Lower leg skin (tissue), 4 donors: ENCODE results near the gene DMD. TPM values are rescaled to one million over a fixed set of nuclear protein-coding genes. Genes with fewer than 3 reads are reported as not detected.
"Not testable (repeated sequence)": the region's sequence is repeated elsewhere in the genome, so short reads cannot be mapped to it uniquely, and the experiment has no call there.

ENCODE experiments used
- DNase-seq, 2 donors: peaks; one replicate each; pipeline ENCODE4 v3.0.0-alpha.2; 2019; ENCODE audit warnings: low spot score in 2 of 2
- H3K4me3 ChIP-seq: fragments of 200-600 bp; sonication (generic); 2 replicates; pipeline ENCODE4 v1.5.1; 2017; ENCODE audit warnings: mild to moderate bottlenecking, low read depth; ENCODE audit not compliant: poor library complexity, severe bottlenecking
- POLR2A ChIP-seq, 2 donors: fragments of 450-650 bp; IDR thresholded peaks; one replicate each; pipeline ENCODE4 v1.6.1; 2016 to 2017; ENCODE audit warnings: antibody characterized with exemption in 2 of 2, mild to moderate bottlenecking in 1 of 2, moderate library complexity in 1 of 2
- WGBS, 2 donors: methylation state at CpG; one replicate each; pipeline ENCODE4 v1.1.5; 2018; 5-methylcytosine and 5-hydroxymethylcytosine counted together
- intact Hi-C: fragments of 100-400 bp; cut with DNase I; formaldehyde crosslinking; loops from one replicate; pipeline ENCODE4 v1.15.0; 2023; ENCODE audit warnings: low total_unique reads
- total RNA-seq, 4 donors: library from RNA; depleted of rRNA; stranded (reverse); fragments of >200 nt; gene quantifications; one replicate each; pipeline ENCODE4 v1.1.0, GENCODE V29; 2016
- TF ChIP-seq, protein P1 (sequence below), 3 donors: fragments of 450-650 bp; IDR thresholded peaks; one replicate each; pipeline ENCODE4 v1.5.1; 2016; ENCODE audit warnings: antibody characterized with exemption in 3 of 3, mild to moderate bottlenecking in 3 of 3, moderate library complexity in 2 of 3

Gene DMD
- total RNA-seq, 4 donors from 2014 or later = 23.0 to 27.5 (median 26.7) TPM

DNA sequence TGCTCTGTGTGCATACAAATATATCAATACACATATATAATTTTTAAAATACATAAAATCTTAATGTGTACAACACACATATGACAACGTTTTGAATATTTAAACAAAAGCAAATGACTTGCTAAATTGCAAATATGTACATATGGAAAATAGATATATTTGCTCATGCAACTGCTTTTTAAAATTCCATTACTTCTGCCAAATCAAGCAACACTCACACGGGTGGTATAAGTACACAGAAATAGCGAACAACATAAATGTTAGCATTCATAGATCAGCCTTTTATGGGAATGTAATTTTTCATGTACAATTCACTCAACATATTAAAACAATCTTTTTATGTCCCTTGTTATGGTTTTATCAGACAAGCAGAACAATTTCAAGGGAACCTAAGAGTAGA, 116.3 kb downstream of the DMD start:
- TF ChIP-seq POLR2A (IDR thresholded peaks at IDR 0.05) = no peak
- TF ChIP-seq, protein P1, sequence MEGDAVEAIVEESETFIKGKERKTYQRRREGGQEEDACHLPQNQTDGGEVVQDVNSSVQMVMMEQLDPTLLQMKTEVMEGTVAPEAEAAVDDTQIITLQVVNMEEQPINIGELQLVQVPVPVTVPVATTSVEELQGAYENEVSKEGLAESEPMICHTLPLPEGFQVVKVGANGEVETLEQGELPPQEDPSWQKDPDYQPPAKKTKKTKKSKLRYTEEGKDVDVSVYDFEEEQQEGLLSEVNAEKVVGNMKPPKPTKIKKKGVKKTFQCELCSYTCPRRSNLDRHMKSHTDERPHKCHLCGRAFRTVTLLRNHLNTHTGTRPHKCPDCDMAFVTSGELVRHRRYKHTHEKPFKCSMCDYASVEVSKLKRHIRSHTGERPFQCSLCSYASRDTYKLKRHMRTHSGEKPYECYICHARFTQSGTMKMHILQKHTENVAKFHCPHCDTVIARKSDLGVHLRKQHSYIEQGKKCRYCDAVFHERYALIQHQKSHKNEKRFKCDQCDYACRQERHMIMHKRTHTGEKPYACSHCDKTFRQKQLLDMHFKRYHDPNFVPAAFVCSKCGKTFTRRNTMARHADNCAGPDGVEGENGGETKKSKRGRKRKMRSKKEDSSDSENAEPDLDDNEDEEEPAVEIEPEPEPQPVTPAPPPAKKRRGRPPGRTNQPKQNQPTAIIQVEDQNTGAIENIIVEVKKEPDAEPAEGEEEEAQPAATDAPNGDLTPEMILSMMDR (IDR thresholded peaks at IDR 0.05) = no peak
- no peak for DNase-seq
- H3K4me3 ChIP-seq = no peak overlapping the region
- intact Hi-C loops = no loop called here
- WGBS, 2 donors = 56 to 70% methylated on average over 3 of the region's 3 CpGs

DNA sequence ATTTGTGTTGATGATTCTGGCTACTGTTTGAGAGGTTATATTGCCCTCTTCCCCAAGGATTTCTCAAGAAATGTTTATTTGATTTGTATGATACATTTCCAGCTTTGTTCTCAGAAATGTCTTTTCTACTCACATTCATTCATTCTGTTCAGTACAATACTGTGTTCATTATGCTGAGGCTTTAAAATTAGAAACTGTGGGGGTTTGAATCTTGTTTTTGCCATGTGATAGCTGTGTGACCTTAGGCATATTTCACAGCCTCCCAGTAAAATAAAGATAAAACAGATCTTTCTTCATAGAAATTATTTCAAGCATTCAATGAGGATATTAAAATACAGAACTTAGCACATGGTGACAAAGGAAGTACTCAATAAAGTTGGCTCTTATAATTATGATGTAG, 123.9 kb downstream of the DMD start:
- H3K4me3 ChIP-seq = no peak overlapping the region
- TF ChIP-seq POLR2A (IDR thresholded peaks at IDR 0.05) = no peak
- TF ChIP-seq, protein P1 (IDR thresholded peaks at IDR 0.05) = no peak
- no peak for DNase-seq
- intact Hi-C loops = no loop called here

DNA sequence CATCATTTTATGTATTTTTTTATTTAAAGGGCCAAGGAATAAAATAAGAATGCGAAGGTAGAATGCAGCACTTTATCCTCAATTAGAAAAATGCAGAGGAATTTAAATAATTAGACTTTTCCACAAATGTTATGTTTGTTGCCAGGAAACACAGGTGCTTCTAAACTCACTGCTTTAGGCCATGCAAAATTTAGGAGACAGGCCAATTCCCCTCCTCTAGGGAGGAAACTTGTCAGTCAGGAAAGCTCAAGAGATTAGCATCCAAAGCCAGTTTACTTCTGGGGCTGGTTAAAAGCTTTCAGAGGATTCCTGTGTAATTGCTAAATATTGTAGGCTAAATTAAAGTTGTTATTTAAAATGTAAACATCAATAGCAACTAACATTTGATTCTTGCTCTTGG, 124.5 kb downstream of the DMD start:
- intact Hi-C loops = no loop called here
- H3K4me3 ChIP-seq = no peak overlapping the region
- TF ChIP-seq, protein P1 (IDR thresholded peaks at IDR 0.05) = no peak
- TF ChIP-seq POLR2A (IDR thresholded peaks at IDR 0.05) = no peak
- whole genome bisulfite sequencing, 2 donors = 47 to 52% methylated on average over 1 of the region's 1 CpG
- no peak for DNase-seq

DNA sequence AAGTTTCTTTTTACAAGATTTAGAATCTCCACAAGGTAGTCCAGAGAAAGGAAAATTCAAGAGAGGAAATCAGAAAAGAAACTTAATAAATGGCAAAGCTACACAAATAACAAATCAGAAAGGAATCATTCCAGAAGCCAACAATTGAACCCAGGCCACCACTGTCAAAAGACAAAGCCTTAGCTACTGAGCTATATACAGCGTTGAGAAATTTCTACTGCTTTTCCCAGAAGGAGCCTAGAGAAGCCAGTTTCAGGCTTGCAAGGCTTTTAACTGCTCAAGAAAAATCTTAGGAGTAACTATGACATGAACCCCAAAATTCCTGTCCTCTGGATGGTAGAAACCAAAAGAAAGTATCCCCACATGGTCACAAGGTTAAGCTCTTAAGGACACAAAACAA, 129.0 kb downstream of the DMD start:
- WGBS, 2 donors = 71 to 73% methylated on average over 1 of the region's 1 CpG
- intact Hi-C loops = no loop called here
- H3K4me3 ChIP-seq = no peak overlapping the region
- no peak for DNase-seq
- TF ChIP-seq, protein P1 (IDR thresholded peaks at IDR 0.05) = no peak
- TF ChIP-seq POLR2A (IDR thresholded peaks at IDR 0.05) = no peak

DNA sequence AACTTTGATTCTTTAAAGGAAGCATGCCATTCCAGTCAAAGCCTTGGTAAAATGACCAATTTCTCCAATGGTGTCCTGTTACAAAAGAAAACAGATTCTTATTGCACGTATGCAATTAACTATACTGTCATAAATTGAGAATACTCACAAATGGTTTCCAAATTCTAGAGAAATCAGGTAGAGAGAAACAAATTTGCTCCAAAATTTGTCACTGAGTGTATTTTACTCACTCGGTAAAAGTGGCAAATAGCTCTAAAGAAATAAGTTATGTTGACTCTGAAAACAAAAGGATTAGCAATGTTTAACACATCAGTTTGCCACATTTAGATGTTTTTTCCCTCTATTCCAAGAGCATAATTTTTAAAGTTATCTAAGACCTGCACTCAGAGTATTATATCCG, 133.1 kb downstream of the DMD start:
- intact Hi-C loops = no loop called here
- no peak overlapping the region for H3K4me3 ChIP-seq
- no peak for DNase-seq
- WGBS, 2 donors = 88 to 91% methylated on average over 3 of the region's 3 CpGs
- no peak for TF ChIP-seq POLR2A (IDR thresholded peaks at IDR 0.05)
- TF ChIP-seq, protein P1 (IDR thresholded peaks at IDR 0.05) = no peak

DNA sequence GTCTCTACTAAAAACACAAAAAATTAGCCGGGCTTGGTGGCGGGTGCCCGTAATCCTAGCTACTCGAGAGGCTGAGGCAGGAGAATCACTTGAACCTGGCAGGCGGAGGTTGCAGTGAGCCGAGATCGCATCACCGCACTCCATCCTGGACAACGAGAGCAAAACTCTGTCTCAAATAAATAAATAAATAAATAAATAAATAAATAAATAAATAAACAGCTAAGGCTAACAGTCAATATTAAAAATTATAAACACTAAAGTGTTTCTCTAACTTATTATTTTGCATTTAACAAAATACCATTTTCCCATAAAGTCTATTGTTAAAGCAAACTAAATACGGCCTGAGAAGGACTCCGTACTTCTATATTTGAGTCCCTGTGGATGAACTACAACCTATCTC, 137.7 kb downstream of the DMD start:
- DNase-seq, intact Hi-C loops, H3K4me3 ChIP-seq: not testable (repeated sequence)
- WGBS, 2 donors = 96 to 97% methylated on average over 11 of the region's 11 CpGs
